Stimulated activated CD4-positive, alpha-beta T cell treated with anti-CD3 and anti-CD28 coated beads, Interleukin-4, amount 100 ng/mL, for 48 hours (primary cell): ENCODE measurements around the gene AXDND1.
"Not testable (repeated sequence)": the region's sequence is repeated elsewhere in the genome, so short reads cannot be mapped to it uniquely, and the experiment has no call there.

Experiments
- DNase-seq, 2 donors: peaks; one replicate each; pipeline ENCODE4 v3.0.0-alpha.2; 2020; ENCODE audit warnings: low read depth in 2 of 2

AXDND1 gene, protein sequence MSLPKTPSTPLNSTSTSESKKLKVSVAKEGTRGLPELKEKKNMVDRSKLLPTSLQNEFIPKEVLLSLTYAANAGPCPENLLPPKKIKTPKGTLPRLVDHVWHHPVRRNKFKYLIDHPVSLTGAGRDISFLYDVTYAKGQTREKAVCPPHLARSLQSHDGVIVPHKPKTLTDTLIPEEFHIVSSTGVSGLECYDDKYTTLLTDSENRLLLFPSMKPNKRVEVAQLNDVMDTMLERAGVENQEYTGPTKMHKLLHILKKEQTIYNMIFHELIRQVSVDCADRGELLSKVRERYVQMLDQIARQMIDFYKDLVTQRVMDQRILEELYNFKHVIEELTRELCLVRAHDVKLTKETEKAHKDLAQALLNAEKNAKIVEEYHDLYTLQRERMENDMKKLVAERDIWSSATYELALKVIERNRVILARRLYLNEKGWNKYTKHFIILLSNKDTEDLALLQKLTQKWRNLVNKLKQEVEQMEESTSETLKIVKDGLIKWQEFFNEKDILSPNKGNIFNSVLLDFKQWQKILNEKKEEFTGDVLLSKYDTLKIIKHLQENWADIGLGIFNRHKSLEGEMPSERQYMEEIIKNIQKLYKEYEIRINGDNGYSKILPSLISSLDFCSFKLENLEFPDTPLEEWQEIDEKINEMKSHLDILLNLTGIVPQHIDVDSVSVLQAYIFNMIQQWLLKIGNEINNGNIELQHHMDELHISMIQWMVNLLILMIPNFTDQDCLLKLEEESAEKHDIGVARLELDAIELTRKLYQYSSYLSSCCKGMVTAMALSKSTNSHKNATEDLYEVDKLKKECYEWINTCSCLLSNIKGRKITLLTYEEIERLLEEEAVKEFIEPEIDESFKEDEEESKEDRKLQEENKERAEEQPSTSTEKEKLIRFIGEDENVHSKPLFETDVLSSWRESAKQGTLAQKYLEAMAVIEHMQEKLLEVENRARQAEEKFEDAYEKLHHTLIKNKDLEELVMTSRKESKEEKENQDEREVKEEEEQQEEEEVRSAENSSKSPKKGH

GRCh38 chr1:179365342-179366092, at the start of gene AXDND1:
Gene AXDND1 (plus strand): TSS chr1:179365971. CDS start chr1:179366510, 539 bp downstream.
- peak; percentile 71 to 79 for DNase-seq

GRCh38 chr1:179318491-179318890, 47.3 kb upstream of the AXDND1 start:
- DNase-seq, result no peak

DNA sequence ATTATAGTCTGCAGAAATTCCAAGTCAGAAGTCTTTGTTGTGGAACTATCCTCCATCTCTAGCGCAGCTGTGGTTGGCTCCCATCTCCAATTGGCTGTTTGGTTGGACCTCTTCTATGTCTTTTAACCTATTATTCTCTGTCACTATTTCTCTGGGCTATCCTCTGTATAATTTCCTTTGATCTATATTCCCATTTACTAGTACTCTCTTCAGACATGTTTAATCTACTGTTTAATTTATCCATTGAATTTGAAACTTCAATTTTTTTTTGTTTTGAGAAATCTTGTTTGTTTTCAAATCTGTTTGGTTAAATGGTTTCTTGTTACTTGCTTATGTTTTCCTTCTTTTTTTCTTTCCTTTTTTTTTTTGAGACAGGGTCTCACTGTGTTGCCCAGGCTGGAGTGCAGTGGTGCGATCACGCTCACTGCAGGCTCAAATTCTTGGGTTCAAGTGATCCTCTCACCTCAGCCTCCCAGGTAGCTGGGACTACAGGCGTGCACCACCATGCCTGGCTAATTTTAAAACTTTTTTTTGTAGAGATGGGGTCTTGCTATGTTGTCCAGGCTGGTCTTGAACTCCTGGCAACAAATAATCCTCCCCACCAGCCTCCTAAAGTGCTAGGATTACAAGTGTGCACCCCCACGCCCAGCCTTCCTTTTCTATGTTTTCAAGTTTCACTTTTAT, 44.1 kb upstream of the AXDND1 start:
- DNase-seq, result no peak

DNA sequence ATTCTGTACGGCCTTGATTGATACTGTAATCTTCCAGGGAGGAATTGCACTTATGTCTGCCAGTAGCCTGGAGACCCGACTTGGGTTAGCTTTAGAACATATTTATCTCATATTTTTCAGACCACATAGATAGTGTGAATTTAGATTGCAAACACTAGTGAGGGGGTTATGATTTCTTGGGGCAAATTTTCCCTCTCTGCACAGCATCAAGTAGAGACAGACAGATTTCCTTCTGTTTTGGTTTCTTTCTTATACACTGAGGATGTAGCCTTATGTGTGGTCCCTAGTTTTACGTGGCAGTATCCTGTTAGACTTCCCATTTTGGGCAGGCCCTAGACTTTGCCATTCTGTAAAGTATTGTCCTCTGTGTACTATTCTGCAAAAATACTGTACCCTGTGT, 43.2 kb upstream of the AXDND1 start:
- DNase-seq, result no peak

- no peak for DNase-seq
Measured at GRCh38 chr1:179323436-179323835, 42.3 kb upstream of the AXDND1 start.

- no peak for DNase-seq
Measured at GRCh38 chr1:179325836-179326235, 39.9 kb upstream of the AXDND1 start.

DNA sequence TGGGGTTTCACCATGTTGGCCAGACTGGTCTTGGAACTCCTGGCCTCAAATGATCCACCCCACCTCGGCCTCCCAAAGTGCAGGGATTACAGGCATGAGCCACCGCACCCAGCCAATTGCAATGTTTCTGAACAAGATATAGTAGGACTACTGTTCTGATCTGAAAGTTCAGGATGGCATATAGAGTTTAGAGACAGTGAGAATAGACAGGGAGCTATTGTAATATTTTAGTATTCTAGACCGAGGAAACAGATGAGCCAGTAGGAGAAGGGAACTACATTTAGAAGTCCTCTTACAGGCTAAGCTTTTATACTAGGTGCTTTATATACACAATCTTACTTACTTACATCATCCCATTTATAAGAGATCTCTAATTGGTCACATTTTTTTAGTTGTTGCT, 39.0 kb upstream of the AXDND1 start:
- no peak for DNase-seq

GRCh38 chr1:179327196-179327595, 38.6 kb upstream of the AXDND1 start:
- DNase-seq, result no peak

- no peak for DNase-seq
Measured at GRCh38 chr1:179327679-179328078, 38.1 kb upstream of the AXDND1 start.

GRCh38 chr1:179329862-179330261, 35.9 kb upstream of the AXDND1 start:
- no peak for DNase-seq

DNA sequence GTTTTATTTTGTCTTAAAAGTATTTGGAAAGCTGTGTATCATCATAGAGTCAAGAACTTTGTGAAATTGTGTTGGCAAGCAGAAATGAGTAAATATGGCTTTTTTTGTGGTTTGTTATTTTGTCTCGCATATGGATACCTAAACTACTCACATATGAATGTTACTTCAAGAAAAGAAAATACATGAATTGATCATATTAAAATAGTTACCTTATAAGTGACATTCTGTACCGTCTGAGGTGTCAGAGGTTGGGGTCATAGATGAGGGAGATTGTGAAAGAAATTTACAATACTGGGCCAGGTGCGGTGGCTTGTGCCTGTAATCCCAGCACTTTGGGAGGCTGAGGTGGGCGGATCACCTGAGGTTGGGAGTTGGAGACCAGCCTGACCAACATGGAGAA, 31.3 kb upstream of the AXDND1 start:
- DNase-seq, result no peak

DNA sequence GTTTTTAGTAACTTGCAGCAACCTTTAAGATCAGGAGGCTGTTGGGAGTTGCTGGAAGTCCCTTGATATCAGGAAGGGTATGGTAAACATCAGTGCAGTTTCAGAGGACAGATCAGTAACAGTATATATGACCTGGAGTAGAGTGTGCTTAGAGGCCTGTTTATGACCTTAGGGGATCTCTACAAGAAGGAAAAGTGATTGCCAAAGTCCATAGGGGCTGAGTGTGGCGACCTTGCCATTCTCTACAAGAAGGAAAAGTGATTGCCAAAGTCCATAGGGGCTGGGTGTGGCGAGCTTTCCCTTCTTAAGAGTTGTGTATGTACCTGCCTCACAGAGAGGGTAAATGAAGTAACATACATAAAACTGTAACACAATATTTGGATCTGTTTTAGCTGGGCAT, 28.5 kb upstream of the AXDND1 start:
- DNase-seq, result no peak

DNA sequence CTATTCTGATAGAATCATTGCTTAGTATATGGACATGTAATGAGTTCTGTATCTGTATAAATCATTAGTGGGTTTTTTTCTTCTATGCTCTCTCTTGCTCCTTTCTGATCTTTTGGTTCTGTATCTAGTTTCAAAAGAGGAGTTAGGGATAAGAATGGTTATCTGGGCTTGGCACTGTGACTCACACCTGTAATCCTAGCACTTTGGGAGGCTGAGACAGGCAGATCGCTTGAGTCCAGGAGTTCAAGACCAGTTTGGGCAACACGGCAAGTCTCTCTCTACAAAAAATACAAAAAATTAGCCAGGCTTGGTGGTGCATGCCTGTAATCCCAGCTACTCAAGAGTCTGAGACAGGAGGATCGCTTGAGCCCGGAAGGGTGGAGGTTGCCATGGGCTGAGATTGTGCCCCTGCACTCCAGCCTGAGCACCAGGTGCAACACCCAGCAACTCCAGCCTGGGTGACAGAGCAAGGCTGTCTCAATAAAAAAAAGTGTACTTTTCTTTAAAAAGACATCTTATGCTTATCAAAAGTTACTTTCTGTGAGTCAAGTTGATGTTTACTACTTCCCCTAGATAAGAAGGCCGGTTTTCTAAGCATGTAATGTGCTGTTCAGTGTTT, 27.7 kb upstream of the AXDND1 start:
- no peak for DNase-seq

- no peak for DNase-seq
Measured at GRCh38 chr1:179340918-179341317, 24.9 kb upstream of the AXDND1 start.

GRCh38 chr1:179341943-179342547, 23.7 kb upstream of the AXDND1 start:
- DNase-seq, result no peak

GRCh38 chr1:179342740-179343404, 22.9 kb upstream of the AXDND1 start:
- DNase-seq, result no peak

DNA sequence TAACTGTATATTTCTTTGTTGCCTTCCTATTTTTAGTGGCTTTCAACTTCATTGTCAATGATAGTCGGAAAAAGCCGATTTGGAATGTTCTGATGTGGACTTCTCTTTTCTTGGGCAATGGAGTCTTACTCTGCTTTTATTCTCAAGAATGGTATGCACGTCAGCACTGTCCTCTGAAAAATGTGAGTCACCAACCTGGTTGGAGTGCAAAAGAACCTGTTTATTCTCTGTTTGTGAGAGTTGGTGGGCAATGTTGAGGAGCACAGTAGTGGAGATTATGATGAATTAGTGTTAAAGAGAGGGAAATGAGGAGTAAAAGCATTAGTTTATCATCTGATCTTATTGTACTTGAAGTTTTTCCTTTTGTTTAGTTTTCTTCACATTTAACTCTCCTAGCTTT, 14.5 kb upstream of the AXDND1 start:
- DNase-seq, result no peak

DNA sequence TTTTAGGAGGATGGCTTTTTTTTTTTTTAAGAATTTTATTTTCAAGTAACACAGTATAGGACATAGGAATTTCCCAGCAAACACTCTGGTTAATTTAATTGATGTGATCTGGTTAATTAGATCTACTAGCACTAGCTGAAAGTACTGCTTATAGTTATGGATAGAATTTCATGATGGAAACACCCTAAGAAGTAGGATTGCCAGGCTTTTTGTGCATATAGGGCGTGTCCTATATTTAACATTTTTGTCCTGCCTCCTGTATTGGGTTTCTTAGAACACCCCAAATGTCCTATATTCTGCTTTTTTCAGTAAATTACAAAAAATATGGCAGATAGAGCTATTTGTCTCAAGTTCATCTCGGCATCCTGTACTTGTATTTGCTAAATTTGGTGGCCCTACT, 13.5 kb upstream of the AXDND1 start:
- DNase-seq, result no peak

DNA sequence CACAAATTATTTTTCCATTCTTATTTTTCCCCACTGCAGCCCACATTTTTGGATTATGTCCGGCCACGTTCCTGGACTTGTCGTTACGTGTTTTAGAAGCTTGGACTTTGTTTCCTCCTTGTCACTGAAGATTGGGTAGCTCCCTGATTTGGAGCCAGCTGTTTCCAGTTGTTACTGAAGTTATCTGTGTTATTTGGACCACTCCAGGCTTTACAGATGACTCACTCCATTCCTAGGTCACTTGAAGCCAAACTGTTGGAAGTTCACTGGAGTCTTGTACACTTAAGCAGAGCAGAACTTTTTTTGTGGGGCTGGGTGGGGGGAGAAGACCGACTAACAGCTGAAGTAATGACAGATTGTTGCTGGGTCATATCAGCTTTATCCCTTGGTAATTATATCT, 12.2 kb upstream of the AXDND1 start:
- no peak for DNase-seq

DNA sequence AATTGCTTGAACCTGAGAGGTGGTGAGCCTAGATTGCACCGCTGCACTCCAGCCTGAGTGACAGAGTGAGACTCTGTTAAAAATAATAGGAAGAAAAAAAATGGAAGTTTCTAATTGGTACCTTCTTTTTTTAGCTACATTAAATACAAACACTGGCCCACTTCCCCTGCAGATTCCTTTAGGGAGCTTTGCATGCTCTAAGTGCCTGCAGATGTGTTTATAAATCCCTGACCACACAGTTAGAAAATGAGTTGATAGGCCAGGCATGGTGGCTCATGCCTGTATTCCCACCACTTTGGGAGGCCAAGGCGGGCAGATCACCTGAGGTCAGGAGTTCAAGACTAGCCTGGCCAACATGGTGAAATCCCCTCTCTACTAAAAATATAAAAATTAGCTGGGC, 4.1 kb upstream of the AXDND1 start:
- not testable (repeated sequence) for DNase-seq
